Measurements from ENCODE around the gene POLR1A.
"Not testable (repeated sequence)": the region's sequence is repeated elsewhere in the genome, so short reads cannot be mapped to it uniquely, and the experiment has no call there.

POLR1A gene

GRCh38 chr2:85999061-85999831 lies 106.4 kb downstream of the POLR1A start:
- DNase-seq (ENCODE audit: low read depth, low spot score): no peak

DNA sequence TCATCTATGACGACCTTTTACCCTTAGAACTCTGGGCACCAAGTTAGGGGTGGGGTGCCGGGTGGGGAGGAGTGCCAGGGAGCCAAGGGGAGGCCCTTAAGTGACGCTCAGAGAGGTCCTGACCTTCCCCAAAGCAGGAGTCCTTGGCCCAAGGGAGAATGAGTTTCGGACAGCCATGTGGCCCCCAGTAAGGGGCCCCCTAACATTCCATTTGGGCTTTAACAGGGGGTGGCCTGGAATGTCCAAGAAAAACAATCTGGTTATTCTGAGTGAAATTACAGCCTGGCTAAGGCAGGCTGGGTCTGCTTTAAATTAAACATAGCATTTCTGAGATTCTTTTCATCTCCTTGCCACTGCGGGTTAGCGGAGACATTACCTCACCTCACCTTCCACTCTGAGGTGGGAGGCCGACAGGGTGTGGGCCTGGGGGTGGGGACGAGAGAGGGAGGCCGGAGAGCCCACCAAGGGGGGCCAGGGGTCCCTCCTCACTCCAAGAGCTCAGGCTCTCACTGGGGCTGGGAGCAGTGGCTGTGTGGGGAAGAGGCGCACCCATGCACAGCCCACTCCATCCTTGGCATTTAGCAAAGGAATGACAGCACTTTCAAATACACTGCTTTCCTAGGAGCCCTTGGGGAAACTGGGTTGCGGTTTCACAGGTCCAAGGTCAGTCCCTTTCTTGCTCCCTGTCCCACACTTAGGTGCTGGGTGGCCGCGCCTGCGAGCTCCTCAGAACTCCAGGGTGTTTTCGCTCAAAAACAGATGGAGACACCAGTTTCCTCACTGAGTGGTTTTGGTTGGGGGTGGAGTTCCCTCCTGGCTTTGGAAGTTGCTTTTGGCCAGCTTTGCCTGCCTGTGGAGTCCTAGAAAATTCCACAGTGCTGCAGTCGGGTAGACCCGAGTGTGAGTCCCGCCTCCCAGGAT lies 107.4 kb downstream of the POLR1A start:
- no peak for DNase-seq (ENCODE audit: low read depth, low spot score)

GRCh38 chr2:85997017-85997970 lies 108.4 kb downstream of the POLR1A start:
- no peak for DNase-seq (ENCODE audit: low read depth, low spot score)

- DNase-seq (ENCODE audit: low read depth, low spot score): no peak
Observed at GRCh38 chr2:85996591-85996990, 109.1 kb downstream of the POLR1A start.

DNA sequence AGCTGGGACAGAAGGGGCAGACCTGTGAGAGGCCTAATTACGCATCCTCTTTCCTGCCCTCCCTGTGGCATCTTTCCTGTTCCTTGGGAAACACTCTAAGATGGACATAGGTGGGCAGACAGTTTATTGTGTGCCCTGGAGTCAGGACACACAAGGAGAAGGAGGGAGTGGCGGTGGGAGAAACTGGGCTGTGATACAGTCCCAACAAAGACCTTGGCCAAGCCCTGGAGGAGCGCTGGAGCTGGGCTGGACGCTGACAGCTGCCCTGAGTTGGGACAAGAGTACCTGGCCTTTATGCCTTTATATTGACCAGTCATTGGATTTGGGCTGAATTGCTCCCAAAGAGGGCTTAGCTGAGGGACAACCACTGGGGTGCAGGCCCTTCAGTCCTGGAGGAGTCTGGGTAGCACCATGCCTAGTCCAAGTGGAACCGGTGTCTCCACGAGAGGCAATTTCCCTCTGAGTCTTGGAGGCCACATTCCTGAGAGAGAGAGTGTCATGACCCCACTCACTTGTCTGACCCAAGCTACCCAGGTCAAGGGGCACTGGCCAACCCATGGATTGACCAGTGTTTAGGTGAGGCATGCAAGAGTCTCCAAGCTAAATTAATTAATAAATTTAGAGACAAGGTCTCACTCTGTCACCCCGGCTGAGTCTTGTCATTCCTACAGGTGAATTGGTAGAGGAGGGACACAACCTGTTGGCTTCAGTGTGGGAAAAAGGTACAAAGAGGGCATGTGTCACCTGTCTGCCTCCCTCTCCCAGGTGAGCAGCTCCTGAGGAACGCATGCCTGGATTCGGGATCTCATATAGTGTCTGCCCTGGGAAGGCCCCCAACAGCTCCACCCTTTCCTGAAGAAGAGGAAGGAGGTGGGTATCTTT lies 109.8 kb downstream of the POLR1A start:
- DNase-seq (ENCODE audit: low read depth, low spot score): no peak

GRCh38 chr2:85994897-85995647 lies 110.6 kb downstream of the POLR1A start:
- no peak for DNase-seq (ENCODE audit: low read depth, low spot score)

DNA sequence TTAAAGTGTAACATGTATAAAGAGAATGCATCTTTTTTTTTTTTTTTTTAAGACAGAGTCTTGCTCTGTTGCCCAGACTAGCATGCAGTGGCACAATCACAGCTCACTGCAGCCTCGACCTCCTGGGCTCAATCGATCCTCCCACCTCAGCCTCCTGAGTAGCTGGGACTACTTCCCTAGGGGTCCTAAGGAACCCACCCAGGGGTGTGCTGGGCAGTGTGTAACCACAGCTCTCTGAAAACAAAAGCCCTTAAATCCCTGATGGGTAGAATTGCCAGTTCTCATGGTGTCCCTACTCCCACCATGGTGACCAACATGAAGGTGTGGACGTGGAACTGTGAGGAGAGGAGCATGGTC lies 111.3 kb downstream of the POLR1A start:
- DNase-seq (ENCODE audit: low read depth, low spot score): no peak

GRCh38 chr2:85992611-85993010 lies 113.1 kb downstream of the POLR1A start:
- DNase-seq (ENCODE audit: low read depth, low spot score): no peak

DNA sequence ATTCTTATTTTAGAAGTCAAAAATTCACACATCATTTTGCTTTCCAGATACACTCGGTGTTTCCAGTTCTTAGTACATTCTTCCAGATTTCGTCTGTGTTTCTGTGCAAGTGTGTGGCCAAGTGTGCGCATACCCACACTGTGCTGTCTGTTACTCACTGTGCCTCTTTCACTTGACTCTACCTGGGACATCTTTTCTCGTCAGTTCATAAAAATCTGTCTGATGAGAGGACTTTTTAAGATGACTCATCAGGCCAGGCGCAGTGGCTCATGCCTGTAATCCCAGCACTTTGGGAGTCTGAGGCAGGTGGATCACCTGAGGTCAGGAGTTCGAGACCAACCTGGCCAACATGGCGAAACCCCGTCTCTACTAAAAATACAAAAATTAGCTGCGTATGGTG lies 113.6 kb downstream of the POLR1A start:
- DNase-seq (ENCODE audit: low read depth, low spot score): not testable (repeated sequence)

DNA sequence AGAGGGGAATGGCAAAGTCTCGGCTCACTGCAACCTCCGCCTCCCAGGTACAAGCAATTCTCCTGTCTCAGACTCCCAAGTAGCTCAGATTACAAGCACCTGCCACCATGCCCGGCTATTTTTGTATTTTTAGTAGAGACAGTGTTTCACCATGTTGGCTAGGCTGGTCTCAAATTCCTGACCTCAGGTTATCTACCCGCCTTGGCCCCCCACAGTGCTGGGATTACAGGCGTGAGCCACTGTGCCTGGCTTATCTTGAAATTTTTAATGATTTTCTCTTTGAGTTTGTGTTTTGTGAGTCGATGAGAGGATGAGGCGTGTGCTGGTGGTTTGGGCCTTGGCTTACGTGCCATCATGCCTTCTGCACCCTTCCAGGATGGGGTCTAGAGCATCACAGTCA lies 115.6 kb downstream of the POLR1A start:
- no peak for DNase-seq (ENCODE audit: low read depth, low spot score)

- no peak for DNase-seq (ENCODE audit: low read depth, low spot score)
Observed at GRCh38 chr2:85989288-85989865, 116.3 kb downstream of the POLR1A start.

DNA sequence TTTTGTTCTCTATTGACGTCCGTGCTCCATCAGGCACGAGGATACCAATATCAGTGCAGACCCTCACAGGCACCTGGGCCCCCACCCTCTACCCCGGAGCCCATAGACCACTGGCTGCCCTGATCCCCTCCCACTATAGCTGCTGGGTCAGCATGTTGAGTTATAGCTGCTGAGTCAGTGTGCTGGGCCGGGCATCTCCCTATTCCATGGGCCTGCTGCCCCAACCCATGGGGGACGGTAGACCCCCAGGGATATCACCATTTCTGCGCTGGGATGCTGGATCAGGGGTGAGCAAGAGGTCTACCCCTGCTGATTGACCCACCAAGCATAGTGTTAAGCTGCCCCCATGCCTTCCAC lies 116.8 kb downstream of the POLR1A start:
- DNase-seq (ENCODE audit: low read depth, low spot score): no peak

GRCh38 chr2:85988175-85988913 lies 117.3 kb downstream of the POLR1A start:
- no peak for DNase-seq (ENCODE audit: low read depth, low spot score)

- DNase-seq (ENCODE audit: low read depth, low spot score): no peak
Observed at GRCh38 chr2:85987266-85988174, 118.2 kb downstream of the POLR1A start.

DNA sequence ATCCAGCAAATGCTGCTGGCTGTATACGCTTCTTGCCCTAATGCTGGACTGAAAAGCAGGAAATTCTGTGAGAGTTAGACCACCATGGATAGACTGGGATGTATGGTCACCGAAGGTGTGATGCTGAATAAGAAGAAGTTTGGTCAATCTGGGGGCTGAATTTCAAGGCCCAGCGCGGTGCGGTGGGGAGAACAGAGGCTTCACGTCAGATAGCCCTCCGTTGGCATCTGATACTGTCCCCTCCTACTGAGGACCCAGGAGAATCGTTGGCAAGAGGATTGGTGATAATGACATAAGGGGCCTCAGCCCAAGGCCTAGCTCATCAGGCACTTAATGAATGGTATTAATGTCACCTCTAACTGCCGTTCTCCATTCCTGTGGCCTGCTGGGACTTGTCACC lies 119.6 kb downstream of the POLR1A start:
- no peak for DNase-seq (ENCODE audit: low read depth, low spot score)

- no peak for DNase-seq (ENCODE audit: low read depth, low spot score)
Observed at GRCh38 chr2:85984788-85985187, 120.9 kb downstream of the POLR1A start.

DNA sequence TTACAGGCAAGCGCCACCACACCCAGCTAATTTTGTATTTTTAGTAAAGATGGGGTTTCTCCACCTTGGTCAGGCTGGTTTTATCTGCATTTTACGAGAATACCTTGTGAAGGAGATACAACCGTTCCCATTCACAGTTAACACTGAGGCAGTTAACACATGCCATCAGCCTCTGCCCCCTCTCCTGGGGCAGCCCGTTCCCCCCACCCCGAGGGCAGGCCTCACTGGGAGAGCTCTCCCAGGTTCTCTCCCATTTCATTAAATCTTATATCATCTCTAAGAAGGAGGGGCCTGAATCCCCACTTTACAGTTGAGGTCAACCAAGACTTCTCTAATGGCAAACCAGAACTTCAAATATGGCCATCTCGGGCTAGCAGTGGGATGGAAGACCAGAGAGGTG lies 121.9 kb downstream of the POLR1A start:
- DNase-seq (ENCODE audit: low read depth, low spot score): no peak
